Caco-2 (cell line): Measurements from ENCODE around the gene HEXA. TPM values are rescaled to one million over a fixed set of nuclear protein-coding genes. Genes with fewer than 3 reads are reported as not detected.
"Not testable (repeated sequence)": the region's sequence is repeated elsewhere in the genome, so short reads cannot be mapped to it uniquely, and the experiment has no call there.

Experiments used
- BruUV-seq: library from RNA; stranded (reverse); fragments of 400-500 nt; replicated peaks from 2 replicates; lab custom pipeline; 2021; lab: Mats Ljungman, UMichigan
- CTCF ChIA-PET: fragments of 300-600 bp; sonication (Branson Sonifier 250); formaldehyde crosslinking; loops from one replicate; lab custom pipeline; 2022; ENCODE audit warnings: antibody characterized with exemption; lab: Charles Lee
- POLR2A ChIA-PET: fragments of 300-600 bp; sonication (Branson Sonifier 250); formaldehyde crosslinking; loops from one replicate; lab custom pipeline; 2022; ENCODE audit warnings: antibody characterized with exemption; lab: Charles Lee
- DNase-seq, 2 experiments: peaks; one replicate each; pipeline versions ENCODE4 v3.0.0 to v3.0.0-alpha.2; 2020 to 2022
- H3K27me3 ChIP-seq: replicated peaks from 2 replicates; pipeline ENCODE4 v1.6.0; 2011; ENCODE audit warnings: low read length; ENCODE audit not compliant: control insufficient read depth, insufficient read depth
- H3K36me3 ChIP-seq: 2 replicates; pipeline ENCODE4 v1.5.1; 2011; ENCODE audit warnings: low read length; ENCODE audit not compliant: control insufficient read depth, insufficient read depth
- H3K4me1 ChIP-seq: fragments of 250-450 bp; sonication (Bioruptor Pico); 2 replicates; pipeline ENCODE4 v1.5.1; 2020; ENCODE audit warnings: mild to moderate bottlenecking
- H3K4me3 ChIP-seq: 2 replicates; pipeline ENCODE4 v1.5.1; 2011; ENCODE audit warnings: low read depth, mild to moderate bottlenecking, control low read depth, low read length
- H3K9me3 ChIP-seq: fragments of 250-450 bp; sonication (Bioruptor Pico); 2 replicates; pipeline ENCODE4 v1.5.1; 2020; ENCODE audit warnings: mild to moderate bottlenecking, moderate library complexity
- H3K27ac Mint-ChIP-seq: one replicate; pipeline ENCODE4 v1.8.0; 2022; ENCODE audit warnings: mixed read lengths; ENCODE audit not compliant: unreplicated experiment
- H3K27me3 Mint-ChIP-seq: one replicate; pipeline ENCODE4 v1.8.0; 2022; ENCODE audit warnings: mixed read lengths; ENCODE audit not compliant: insufficient read depth, unreplicated experiment
- H3K36me3 Mint-ChIP-seq: one replicate; pipeline ENCODE4 v1.8.0; 2022; ENCODE audit warnings: mild to moderate bottlenecking, mixed read lengths; ENCODE audit not compliant: insufficient read depth, unreplicated experiment
- H3K4me1 Mint-ChIP-seq: one replicate; pipeline ENCODE4 v1.8.0; 2022; ENCODE audit warnings: low read depth, mixed read lengths; ENCODE audit not compliant: unreplicated experiment
- H3K4me3 Mint-ChIP-seq: one replicate; pipeline ENCODE4 v1.8.0; 2022; ENCODE audit warnings: mild to moderate bottlenecking, moderate library complexity, mixed read lengths; ENCODE audit not compliant: unreplicated experiment
- H3K9me3 Mint-ChIP-seq: one replicate; pipeline ENCODE4 v1.8.0; 2022; ENCODE audit warnings: mixed read lengths; ENCODE audit not compliant: unreplicated experiment
- intact Hi-C: fragments of 100-400 bp; cut with micrococcal nuclease; formaldehyde crosslinking; loops from one replicate; pipeline ENCODE4 v1.10.0; 2022; ENCODE audit not compliant: unreplicated experiment
- total RNA-seq: library from RNA; stranded (reverse); gene quantifications from 2 replicates; pipeline ENCODE4 v1.2.3, GENCODE V29; 2022
- TF ChIP-seq, protein P1 (sequence below), 2 experiments: fragments of 200-600 bp in 1 of 2; IDR thresholded peaks; 1 replicate in 1 of 2; 2 replicates in 1 of 2; pipeline versions ENCODE4 v1.5.1 to v1.8.0; 2011 to 2022; ENCODE audit warnings: antibody characterized with exemption in 1 of 2, control low read depth in 1 of 2, inconsistent platforms in 1 of 2, low read depth in 1 of 2, low read length in 1 of 2, mild to moderate bottlenecking in 1 of 2, moderate library complexity in 1 of 2; ENCODE audit not compliant: insufficient read depth in 1 of 2, severe bottlenecking in 1 of 2, unreplicated experiment in 1 of 2

HEXA gene
- total RNA-seq, 1 experiment from 2014 or later, result 151 TPM

DNA sequence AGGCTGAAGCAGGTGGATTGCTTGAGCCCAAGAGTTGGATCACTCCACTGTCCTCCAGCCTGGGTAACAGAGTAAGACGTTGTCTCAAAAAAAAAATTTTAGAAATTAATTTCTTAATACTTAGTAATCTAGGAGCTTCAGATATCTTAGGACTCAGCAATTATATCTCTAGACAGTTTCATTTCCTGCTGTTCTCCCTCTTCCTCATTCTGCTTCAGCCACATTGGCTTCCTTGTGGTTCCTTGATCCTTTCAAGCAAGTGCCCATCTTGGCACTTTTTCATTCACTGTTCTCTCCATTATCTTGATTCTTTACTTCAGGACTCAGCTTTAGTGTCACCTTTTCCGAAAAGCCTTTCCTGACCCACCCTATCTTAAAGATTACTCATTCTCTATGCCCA lies 44.8 kb upstream of the HEXA start:
- intact Hi-C loops, result no loop called here
- H3K4me1 Mint-ChIP-seq, result no peaks in the 10 kb centered on the region
- no TSS peak for BruUV-seq
- H3K36me3 Mint-ChIP-seq, result no peaks in the 10 kb centered on the region
- H3K4me3 Mint-ChIP-seq, result no peak overlapping the region
- POLR2A ChIA-PET, result no interaction called here
- Histone ChIP-seq H3K27me3 (no peaks in the 10 kb centered on the region), H3K4me1 (no peaks in the 10 kb centered on the region), H3K9me3 (peaks cover 7% of the 10 kb centered on the region; the same call in 1 of the 2 replicates), H3K4me3 (no peak overlapping the region), H3K36me3 (no peaks in the 10 kb centered on the region)
- no peaks in the 10 kb centered on the region for H3K27me3 Mint-ChIP-seq
- CTCF ChIA-PET, result no interaction called here
- no peak for DNase-seq
- peaks cover 12% of the 10 kb centered on the region for H3K9me3 Mint-ChIP-seq
- no peak overlapping the region for H3K27ac Mint-ChIP-seq
- TF ChIP-seq, protein P1, sequence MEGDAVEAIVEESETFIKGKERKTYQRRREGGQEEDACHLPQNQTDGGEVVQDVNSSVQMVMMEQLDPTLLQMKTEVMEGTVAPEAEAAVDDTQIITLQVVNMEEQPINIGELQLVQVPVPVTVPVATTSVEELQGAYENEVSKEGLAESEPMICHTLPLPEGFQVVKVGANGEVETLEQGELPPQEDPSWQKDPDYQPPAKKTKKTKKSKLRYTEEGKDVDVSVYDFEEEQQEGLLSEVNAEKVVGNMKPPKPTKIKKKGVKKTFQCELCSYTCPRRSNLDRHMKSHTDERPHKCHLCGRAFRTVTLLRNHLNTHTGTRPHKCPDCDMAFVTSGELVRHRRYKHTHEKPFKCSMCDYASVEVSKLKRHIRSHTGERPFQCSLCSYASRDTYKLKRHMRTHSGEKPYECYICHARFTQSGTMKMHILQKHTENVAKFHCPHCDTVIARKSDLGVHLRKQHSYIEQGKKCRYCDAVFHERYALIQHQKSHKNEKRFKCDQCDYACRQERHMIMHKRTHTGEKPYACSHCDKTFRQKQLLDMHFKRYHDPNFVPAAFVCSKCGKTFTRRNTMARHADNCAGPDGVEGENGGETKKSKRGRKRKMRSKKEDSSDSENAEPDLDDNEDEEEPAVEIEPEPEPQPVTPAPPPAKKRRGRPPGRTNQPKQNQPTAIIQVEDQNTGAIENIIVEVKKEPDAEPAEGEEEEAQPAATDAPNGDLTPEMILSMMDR (IDR thresholded peaks at IDR 0.05; ENCODE audit: insufficient read depth in 1 of 2, low read depth in 1 of 2, low read length in 1 of 2, severe bottlenecking in 1 of 2, unreplicated experiment in 1 of 2), result no peak

DNA sequence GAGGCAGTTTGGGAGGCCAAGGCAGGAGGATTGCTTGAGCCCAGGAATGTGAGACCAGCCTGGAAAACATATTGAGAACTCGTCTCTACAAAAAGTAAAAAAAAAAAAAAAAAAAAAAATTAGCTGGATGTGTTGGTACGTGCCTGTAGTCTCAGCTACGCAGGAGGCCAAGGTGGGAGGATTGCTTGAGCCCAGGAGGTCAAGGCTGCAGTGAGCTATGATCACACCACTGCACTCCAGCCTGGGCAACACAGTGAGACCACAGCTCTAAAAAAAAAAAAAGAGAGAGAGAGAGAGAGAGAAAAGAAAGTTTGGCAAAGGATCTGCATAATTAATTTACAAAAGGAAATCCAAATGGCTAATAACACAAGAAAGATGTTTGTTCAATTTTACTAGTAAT lies 44.0 kb upstream of the HEXA start:
- H3K4me3 Mint-ChIP-seq, BruUV-seq, CTCF ChIA-PET: not testable (repeated sequence)

DNA sequence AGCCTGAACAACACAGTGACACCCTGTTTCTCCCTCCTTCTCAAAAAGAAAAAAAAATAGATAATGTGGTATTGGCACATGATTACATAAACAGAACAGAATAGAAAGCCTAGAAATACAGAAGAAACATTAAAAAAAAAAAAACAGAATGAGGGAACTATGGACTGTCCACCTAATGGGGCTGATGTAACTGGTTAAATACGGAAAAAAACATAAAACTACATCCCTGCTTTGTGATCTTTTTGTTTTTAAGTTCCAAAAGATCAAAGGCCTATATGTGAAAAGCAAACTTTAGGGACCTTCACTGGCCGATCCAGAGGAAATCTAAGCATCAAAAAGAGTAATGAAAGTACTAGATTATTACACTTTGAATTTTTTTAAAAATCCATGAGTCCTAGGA lies 39.5 kb upstream of the HEXA start:
- TF ChIP-seq, protein P1 (IDR thresholded peaks at IDR 0.05; ENCODE audit: insufficient read depth in 1 of 2, low read depth in 1 of 2, low read length in 1 of 2, severe bottlenecking in 1 of 2, unreplicated experiment in 1 of 2), result no peak
- Mint-ChIP-seq H3K27me3 (peaks cover 3% of the 10 kb centered on the region), H3K4me1 (no peaks in the 10 kb centered on the region), H3K27ac (no peak overlapping the region), H3K9me3 (no peaks in the 10 kb centered on the region), H3K36me3 (no peaks in the 10 kb centered on the region), H3K4me3 (no peak overlapping the region)
- ChIA-PET POLR2A (no interaction called here), CTCF (no interaction called here)
- intact Hi-C loops, result no loop called here
- Histone ChIP-seq H3K9me3 (no peaks in the 10 kb centered on the region), H3K4me3 (no peak overlapping the region), H3K4me1 (0 out of 2 replicates have a peak, but pooled peaks cover 3% of the 10 kb centered on the region), H3K27me3 (no peaks in the 10 kb centered on the region), H3K36me3 (no peaks in the 10 kb centered on the region)
- no peak for DNase-seq
- no TSS peak for BruUV-seq

More for the DNA sequence above, 44.0 kb upstream of the HEXA start:
- H3K36me3 ChIP-seq, H3K9me3 Mint-ChIP-seq, H3K4me1 Mint-ChIP-seq, H3K9me3 ChIP-seq, POLR2A ChIA-PET, DNase-seq, H3K36me3 Mint-ChIP-seq, H3K27me3 ChIP-seq, H3K4me1 ChIP-seq, intact Hi-C loops, H3K27ac Mint-ChIP-seq, H3K27me3 Mint-ChIP-seq, H3K4me3 ChIP-seq: not testable (repeated sequence)

DNA sequence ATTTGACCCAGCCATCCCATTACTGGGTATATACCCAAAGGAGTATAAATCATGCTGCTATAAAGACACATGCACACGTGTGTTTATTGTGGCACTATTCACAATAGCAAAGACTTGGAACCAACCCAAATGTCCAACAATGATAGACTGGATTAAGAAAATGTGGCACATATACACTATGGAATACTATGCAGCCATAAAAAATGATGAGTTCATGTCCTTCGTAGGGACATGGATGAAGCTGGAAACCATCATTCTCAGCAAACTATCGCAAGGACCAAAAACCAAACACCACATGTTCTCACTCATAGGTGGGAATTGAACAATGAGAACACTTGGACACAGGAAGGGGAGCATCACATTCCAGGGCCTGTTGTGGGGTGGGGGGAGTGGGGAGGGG lies 37.5 kb upstream of the HEXA start:
- H3K36me3 ChIP-seq, H3K27ac Mint-ChIP-seq, CTCF ChIA-PET, H3K4me3 Mint-ChIP-seq, H3K36me3 Mint-ChIP-seq, POLR2A ChIA-PET, H3K9me3 ChIP-seq, H3K4me1 ChIP-seq, H3K27me3 ChIP-seq, H3K9me3 Mint-ChIP-seq, intact Hi-C loops, H3K4me3 ChIP-seq, DNase-seq, BruUV-seq, H3K27me3 Mint-ChIP-seq, H3K4me1 Mint-ChIP-seq: not testable (repeated sequence)
